GM12801 (cell line): ENCODE measurements around the gene TMTC1.

Source experiments
- CTCF ChIP-seq: IDR thresholded peaks from one replicate; pipeline ENCODE4 v1.5.1; 2011; ENCODE audit warnings: control low read depth; ENCODE audit not compliant: insufficient read length; ENCODE audit errors: extremely low read depth

Gene TMTC1

GRCh38 chr12:29799591-29799990 lies 15.8 kb upstream of the TMTC1 start:
- no peak for TF ChIP-seq CTCF

GRCh38 chr12:29797565-29798355 lies 14.0 kb upstream of the TMTC1 start:
- TF ChIP-seq CTCF = no peak

- TF ChIP-seq CTCF = no peak
These were observed 13.1 kb upstream of the TMTC1 start for GRCh38 chr12:29796823-29797263.

GRCh38 chr12:29795715-29796114 lies 12.0 kb upstream of the TMTC1 start:
- TF ChIP-seq CTCF = no peak

GRCh38 chr12:29794862-29795261 lies 11.1 kb upstream of the TMTC1 start:
- TF ChIP-seq CTCF = no peak

GRCh38 chr12:29792853-29793252 lies 9.1 kb upstream of the TMTC1 start:
- no peak for TF ChIP-seq CTCF

- TF ChIP-seq CTCF = no peak
These were observed 8.4 kb upstream of the TMTC1 start for GRCh38 chr12:29792132-29792531.
